NCI-H128 (cell line): ENCODE data around the gene ZNF41.
"Not testable (repeated sequence)": the region's sequence is repeated elsewhere in the genome, so short reads cannot be mapped to it uniquely, and the experiment has no call there.

Experiments
- DNase-seq: peaks from one replicate; lab custom pipeline; 2025; ENCODE audit not compliant: unreplicated experiment; lab: John Stamatoyannopoulos, UW

Gene ZNF41

GRCh38 chrX:47482512-47483305 is at the start of gene ZNF41:
Gene ZNF41 (minus strand): TSS chrX:47483222. CDS start chrX:47467481, 15,741 bp downstream.
- peak; percentile 75 for DNase-seq

GRCh38 chrX:47530049-47530448 is 47.0 kb upstream of the ZNF41 start:
- DNase-seq, result no peak

- no peak for DNase-seq
Observed at GRCh38 chrX:47529548-47529947, 46.5 kb upstream of the ZNF41 start.

GRCh38 chrX:47523713-47524166 is 40.7 kb upstream of the ZNF41 start:
- no peak for DNase-seq

GRCh38 chrX:47523297-47523696 is 40.3 kb upstream of the ZNF41 start:
- peak; percentile 66 for DNase-seq

GRCh38 chrX:47518144-47518543 is 35.1 kb upstream of the ZNF41 start:
- DNase-seq, result no peak

- no peak for DNase-seq
Observed at GRCh38 chrX:47515941-47516665, 33.1 kb upstream of the ZNF41 start.

GRCh38 chrX:47514533-47515235 is 31.7 kb upstream of the ZNF41 start:
- DNase-seq, result no peak

GRCh38 chrX:47513034-47513965 is 30.3 kb upstream of the ZNF41 start:
- not testable (repeated sequence) for DNase-seq

GRCh38 chrX:47512383-47512782 is 29.4 kb upstream of the ZNF41 start:
- not testable (repeated sequence) for DNase-seq

- DNase-seq, result no peak
Observed at GRCh38 chrX:47507153-47507867, 24.3 kb upstream of the ZNF41 start.

GRCh38 chrX:47503151-47503550 is 20.1 kb upstream of the ZNF41 start:
- no peak for DNase-seq

- no peak for DNase-seq
Observed at GRCh38 chrX:47502316-47503125, 19.5 kb upstream of the ZNF41 start.

GRCh38 chrX:47501226-47502074 is 18.4 kb upstream of the ZNF41 start:
- DNase-seq, result no peak

- DNase-seq, result no peak
Observed at GRCh38 chrX:47500554-47500953, 17.5 kb upstream of the ZNF41 start.

- DNase-seq, result no peak
Observed at GRCh38 chrX:47499293-47499692, 16.3 kb upstream of the ZNF41 start.

- DNase-seq, result no peak
Observed at GRCh38 chrX:47498411-47498810, 15.4 kb upstream of the ZNF41 start.

- no peak for DNase-seq
Observed at GRCh38 chrX:47497271-47497888, 14.4 kb upstream of the ZNF41 start.
